Measurements from ENCODE around the gene CARS1.

The CARS1 gene

DNA sequence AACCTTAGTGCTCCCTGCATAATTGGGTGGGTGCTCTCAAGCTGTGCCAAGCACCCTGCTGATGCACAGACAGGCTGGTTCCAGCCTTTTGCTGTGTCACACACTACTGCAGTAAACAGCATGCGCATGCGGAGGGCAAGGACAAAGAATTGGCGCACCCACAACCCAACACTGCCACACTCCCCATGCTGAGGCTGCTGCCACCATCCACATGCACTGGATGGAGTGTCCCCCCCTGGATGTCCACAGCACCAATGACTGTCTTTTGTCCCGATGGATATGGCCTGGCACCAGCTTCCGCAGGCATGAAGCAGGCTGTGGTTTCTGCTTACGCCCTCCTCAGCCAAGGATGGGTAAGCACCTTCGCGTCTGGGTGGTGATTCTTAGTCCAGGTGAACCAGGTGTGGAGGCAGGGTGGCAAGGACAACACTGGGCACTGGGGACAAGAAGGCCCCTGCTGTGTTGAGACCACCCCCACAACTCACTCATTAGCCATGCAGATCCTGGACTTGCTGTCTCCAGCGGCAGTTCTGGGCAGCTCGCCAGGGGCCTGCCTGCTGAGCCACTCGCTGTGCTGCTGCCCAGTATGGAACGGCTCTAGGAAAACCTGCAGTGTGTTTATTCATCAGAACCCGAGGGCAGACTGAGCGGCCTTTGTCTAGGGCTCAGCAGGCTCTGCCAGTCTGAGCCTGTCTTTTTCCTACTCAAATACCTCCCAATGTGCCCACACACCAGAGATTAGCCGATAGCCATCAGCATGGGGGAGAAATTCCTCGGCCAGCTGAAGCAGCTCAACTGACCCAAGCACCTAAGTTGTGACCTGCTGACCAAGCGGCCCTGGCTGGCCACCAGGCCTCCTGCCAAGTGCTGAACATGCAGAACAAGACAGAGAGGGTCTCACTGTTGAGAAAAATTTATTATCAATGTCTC, 56.9 kb downstream of the CARS1 start:
- no peak for DNase-seq (ENCODE audit: low read depth)
- no peak overlapping the region for H3K4me3 ChIP-seq (ENCODE audit: low read depth, low read length)
- TF ChIP-seq, protein P1, sequence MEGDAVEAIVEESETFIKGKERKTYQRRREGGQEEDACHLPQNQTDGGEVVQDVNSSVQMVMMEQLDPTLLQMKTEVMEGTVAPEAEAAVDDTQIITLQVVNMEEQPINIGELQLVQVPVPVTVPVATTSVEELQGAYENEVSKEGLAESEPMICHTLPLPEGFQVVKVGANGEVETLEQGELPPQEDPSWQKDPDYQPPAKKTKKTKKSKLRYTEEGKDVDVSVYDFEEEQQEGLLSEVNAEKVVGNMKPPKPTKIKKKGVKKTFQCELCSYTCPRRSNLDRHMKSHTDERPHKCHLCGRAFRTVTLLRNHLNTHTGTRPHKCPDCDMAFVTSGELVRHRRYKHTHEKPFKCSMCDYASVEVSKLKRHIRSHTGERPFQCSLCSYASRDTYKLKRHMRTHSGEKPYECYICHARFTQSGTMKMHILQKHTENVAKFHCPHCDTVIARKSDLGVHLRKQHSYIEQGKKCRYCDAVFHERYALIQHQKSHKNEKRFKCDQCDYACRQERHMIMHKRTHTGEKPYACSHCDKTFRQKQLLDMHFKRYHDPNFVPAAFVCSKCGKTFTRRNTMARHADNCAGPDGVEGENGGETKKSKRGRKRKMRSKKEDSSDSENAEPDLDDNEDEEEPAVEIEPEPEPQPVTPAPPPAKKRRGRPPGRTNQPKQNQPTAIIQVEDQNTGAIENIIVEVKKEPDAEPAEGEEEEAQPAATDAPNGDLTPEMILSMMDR (IDR thresholded peaks at IDR 0.05; ENCODE audit: low read depth, low read length, missing control alignments), result no peak

DNA sequence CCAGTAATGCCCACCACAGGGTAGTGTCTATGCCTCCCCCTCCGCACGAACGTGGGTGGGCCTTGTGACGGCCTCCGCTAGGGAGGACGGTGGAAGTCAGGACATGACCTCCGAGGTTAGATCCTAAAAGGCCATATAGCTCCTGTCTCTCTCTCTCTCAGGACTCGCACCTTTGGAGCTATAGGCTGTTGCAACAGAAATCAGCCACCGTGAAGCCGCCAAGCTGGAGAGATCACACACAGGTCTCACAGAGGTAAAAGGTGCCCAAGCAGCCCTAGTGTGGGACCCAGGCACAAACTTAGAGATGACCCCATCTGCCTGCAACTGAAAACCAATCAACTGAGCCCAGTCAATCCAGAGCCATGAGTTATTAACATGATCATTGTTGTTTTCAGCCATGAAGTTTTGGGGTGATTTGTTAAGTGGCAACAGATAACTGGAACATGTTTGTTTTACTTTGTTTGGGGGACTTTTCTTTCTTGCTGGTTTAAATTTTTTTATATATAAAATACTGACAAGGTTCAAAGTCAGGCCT, 57.7 kb downstream of the CARS1 start:
- no peak for DNase-seq (ENCODE audit: low read depth)
- no peak overlapping the region for H3K4me3 ChIP-seq (ENCODE audit: low read depth, low read length)
- TF ChIP-seq, protein P1 (IDR thresholded peaks at IDR 0.05; ENCODE audit: low read depth, low read length, missing control alignments), result no peak

DNA sequence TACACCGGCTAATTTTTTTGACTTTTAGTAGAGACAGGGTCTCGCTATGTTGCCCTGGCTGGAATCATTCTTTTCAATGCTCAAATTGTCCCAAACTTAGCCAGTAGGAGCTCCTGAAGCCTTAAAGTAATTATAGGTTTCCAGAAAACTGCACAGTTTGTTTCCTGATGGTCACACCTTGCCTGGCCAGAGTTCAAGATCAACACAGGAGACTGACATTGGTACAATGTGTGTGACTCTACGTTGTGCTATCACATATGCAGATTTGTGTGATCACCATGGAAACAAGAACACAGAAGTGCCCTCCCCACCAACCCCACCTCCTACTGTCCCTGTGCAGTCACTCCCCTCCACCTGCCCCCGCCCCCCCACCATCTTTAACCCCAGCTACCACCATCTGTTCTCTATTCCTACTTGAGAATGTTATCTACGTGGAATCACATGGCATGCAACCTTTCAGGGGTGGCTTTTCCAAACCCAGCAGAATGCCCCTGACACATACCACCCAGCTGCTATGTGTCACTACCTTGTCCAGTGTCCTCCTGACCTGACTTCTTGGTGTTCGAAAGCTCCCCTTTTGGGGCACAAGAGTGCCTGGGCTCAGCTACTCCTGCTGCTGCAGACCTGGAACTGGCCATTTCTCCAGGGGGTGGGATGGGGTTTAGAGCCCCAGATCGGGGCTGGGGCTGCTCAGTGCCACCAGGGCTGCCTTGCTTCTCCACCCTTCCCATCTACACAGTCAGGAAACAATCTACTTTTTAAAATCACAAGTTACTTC, 59.0 kb downstream of the CARS1 start:
- no peak for DNase-seq (ENCODE audit: low read depth)
- TF ChIP-seq, protein P1 (IDR thresholded peaks at IDR 0.05; ENCODE audit: low read depth, low read length, missing control alignments), result no peak
- no peak overlapping the region for H3K4me3 ChIP-seq (ENCODE audit: low read depth, low read length)

DNA sequence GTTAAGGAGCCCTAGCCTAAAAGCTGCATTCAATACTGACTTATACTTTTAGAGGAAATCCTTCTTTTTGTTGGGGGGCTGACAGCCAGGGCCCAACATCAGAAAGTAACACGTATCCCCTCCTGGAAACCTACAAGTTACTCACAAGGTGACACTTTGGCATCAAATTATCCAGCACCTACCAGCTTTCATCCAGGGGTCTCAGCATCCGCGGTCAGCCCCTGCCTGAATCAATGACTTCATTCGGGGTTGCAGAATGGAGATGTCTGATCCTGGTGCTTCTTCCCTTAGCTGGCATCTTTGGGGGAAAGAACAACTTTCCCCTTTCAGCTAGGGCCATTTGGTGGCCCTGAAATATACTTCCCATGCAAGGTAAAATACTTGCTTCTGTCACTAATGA, 59.8 kb downstream of the CARS1 start:
- no peak for DNase-seq (ENCODE audit: low read depth)
- TF ChIP-seq, protein P1 (IDR thresholded peaks at IDR 0.05; ENCODE audit: low read depth, low read length, missing control alignments), result no peak

DNA sequence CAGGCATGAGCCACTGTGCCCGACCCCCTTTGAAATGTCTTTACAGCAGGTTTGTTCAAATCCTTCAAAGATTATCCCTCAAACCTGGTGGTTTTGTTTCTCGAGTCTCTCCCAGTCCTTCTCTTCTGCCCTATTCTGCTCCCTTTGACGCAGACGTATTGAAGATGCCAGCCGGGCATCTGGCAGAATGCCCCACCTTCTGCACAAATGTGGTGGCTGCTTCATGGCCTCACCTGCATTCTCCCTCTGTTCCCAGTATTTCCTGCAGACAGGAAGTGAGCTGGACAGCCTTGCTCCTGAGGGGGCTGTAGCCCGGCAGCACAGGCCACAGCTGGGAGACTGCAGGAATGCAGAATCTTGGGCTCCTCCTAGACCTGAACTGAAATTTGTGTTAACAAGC, 60.2 kb downstream of the CARS1 start:
- TF ChIP-seq, protein P1 (IDR thresholded peaks at IDR 0.05; ENCODE audit: low read depth, low read length, missing control alignments), result no peak
- no peak for DNase-seq (ENCODE audit: low read depth)
- no peak overlapping the region for H3K4me3 ChIP-seq (ENCODE audit: low read depth, low read length)

More for the DNA sequence above, 59.8 kb downstream of the CARS1 start:
- no peak overlapping the region for H3K4me3 ChIP-seq (ENCODE audit: low read depth, low read length)

DNA sequence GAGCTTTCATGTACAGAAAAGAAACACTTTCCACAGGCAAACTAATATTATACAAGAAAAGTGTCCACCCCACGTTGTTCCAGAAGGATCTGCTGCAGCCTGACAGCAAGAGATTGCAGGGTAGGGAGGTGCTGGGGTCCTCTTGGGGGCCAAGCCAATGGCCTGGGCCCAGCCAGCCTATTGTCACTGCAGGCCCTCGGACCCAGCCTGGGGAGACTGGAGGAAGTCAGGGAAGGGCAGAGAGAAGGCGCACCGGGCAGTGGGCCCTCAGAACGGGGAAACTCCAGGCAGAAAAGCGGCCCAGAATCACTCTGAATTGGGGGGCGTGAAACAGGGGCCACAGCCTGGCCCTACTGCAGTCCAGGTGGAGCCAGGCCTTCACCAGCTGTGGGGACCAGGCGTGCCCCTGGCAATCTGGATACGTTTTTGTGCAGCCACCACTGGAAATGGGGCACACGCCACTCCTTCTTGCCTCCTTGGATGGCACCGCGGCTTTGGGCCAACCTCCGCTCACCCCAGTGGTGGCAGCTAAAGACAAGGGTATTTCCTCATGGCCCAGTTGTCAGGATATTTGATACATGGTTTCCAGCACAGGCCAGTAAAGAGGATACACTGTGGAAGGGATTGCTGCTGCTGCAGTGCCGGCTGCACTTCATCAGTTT, 61.2 kb downstream of the CARS1 start:
- no peak for DNase-seq (ENCODE audit: low read depth)
- H3K4me3 ChIP-seq (ENCODE audit: low read depth, low read length), result no peak overlapping the region
- TF ChIP-seq, protein P1 (IDR thresholded peaks at IDR 0.05; ENCODE audit: low read depth, low read length, missing control alignments), result no peak

Data from GM12864 (cell line).